GM12878 (cell line): ENCODE data around the gene CACNG4. TPM values are rescaled to one million over a fixed set of nuclear protein-coding genes. Genes with fewer than 3 reads are reported as not detected.

ENCODE experiments used
- ATAC-seq: fragments of 200-7000 bp; cut with Tn5 transposase; 3 replicates; pipeline ENCODE4 v1.9.1; 2020; ENCODE audit warnings: mild to moderate bottlenecking, moderate library complexity
- BruUV-seq: library from RNA; stranded (reverse); fragments of 400-500 nt; replicated peaks from 2 replicates; lab custom pipeline; 2021; lab: Mats Ljungman, UMichigan
- CTCF ChIA-PET: fragments of 300-600 bp; sonication (Branson Sonifier 250); formaldehyde crosslinking; extraction: SDS; loops from one replicate; lab custom pipeline; 2021; ENCODE audit warnings: inconsistent platforms; lab: Yijun Ruan, JAX
- POLR2A ChIA-PET: fragments of 350-600 bp; formaldehyde crosslinking; extraction: SDS; loops from one replicate; lab custom pipeline; 2021; ENCODE audit warnings: inconsistent platforms; lab: Charles Lee
- RAD21 ChIA-PET: fragments of 300-600 bp; sonication (Branson Sonifier 250); formaldehyde crosslinking; loops from one replicate; lab custom pipeline; 2023; ENCODE audit warnings: antibody characterized with exemption; ENCODE audit not compliant: unreplicated experiment; lab: Charles Lee
- SMC1A ChIA-PET: fragments of 300-600 bp; sonication (Branson Sonifier 250); formaldehyde crosslinking; loops from one replicate; lab custom pipeline; 2023; ENCODE audit not compliant: unreplicated experiment, uncharacterized antibody; lab: Charles Lee
- DNase-seq: peaks from one replicate; pipeline ENCODE4 v3.0.0-alpha.2; 2011; ENCODE audit warnings: low read depth, low spot score
- FAIRE-seq: peaks from 3 replicates; lab custom pipeline; 2011; peaks lifted over from hg19 to GRCh38; lab: Jason Lieb, UNC
- H2AFZ ChIP-seq: 2 replicates; pipeline ENCODE4 v1.6.0; 2011; ENCODE audit warnings: low read depth, low read length, control low read depth; ENCODE audit not compliant: control insufficient read depth
- H3K27ac ChIP-seq: 2 replicates; pipeline ENCODE4 v1.5.1; 2011; ENCODE audit warnings: control low read depth; ENCODE audit not compliant: control insufficient read depth, insufficient read depth
- H3K27me3 ChIP-seq, 2 experiments: replicated peaks in 1 of 2; 2 replicates each; pipeline versions ENCODE4 v1.6.0 to v1.6.1; 2011; ENCODE audit warnings: low read length in 1 of 2; ENCODE audit not compliant: control insufficient read depth in 2 of 2, insufficient read depth in 2 of 2
- H3K36me3 ChIP-seq, 2 experiments: 2 replicates each; pipeline ENCODE4 v1.5.1; 2011; ENCODE audit warnings: low read length in 1 of 2; ENCODE audit not compliant: control insufficient read depth in 2 of 2, insufficient read depth in 2 of 2
- H3K4me1 ChIP-seq: 2 replicates; pipeline ENCODE4 v1.6.1; 2011; ENCODE audit warnings: mild to moderate bottlenecking, low read length, moderate library complexity, mixed read lengths; ENCODE audit not compliant: control insufficient read depth, insufficient read depth
- H3K4me2 ChIP-seq: 2 replicates; pipeline ENCODE4 v1.6.0; 2011; ENCODE audit warnings: control low read depth; ENCODE audit not compliant: control insufficient read depth, insufficient read depth
- H3K4me3 ChIP-seq: fragments of 200-600 bp; sonication (generic); 2 replicates; pipeline ENCODE4 v1.5.1; 2016
- H3K79me2 ChIP-seq: 2 replicates; pipeline ENCODE4 v1.6.0; 2011; ENCODE audit warnings: low read length; ENCODE audit not compliant: control insufficient read depth, insufficient read depth
- H3K9ac ChIP-seq: 2 replicates; pipeline ENCODE4 v1.8.0; 2011; ENCODE audit warnings: low read length, control low read depth, mixed read lengths; ENCODE audit not compliant: control insufficient read depth, insufficient read depth
- H3K9me3 ChIP-seq: replicated peaks from 3 replicates; pipeline ENCODE4 v1.5.1; 2011; ENCODE audit warnings: mild to moderate bottlenecking, low read length; ENCODE audit not compliant: control insufficient read depth, insufficient read depth
- H4K20me1 ChIP-seq: 2 replicates; pipeline ENCODE4 v1.6.0; 2011; ENCODE audit not compliant: control insufficient read depth, insufficient read depth
- CHD4 ChIP-seq: fragments of 200-600 bp; sonication (generic); IDR thresholded peaks from 2 replicates; pipeline ENCODE4 v1.6.1; 2016; ENCODE audit warnings: mild to moderate bottlenecking
- HSF1 ChIP-seq: fragments of 150-350 bp; IDR thresholded peaks from 2 replicates; pipeline ENCODE4 v1.6.1; 2014; ENCODE audit warnings: mild to moderate bottlenecking, low read depth, low read length
- NFIC ChIP-seq: IDR thresholded peaks from 2 replicates; pipeline ENCODE4 v1.6.1; 2012; ENCODE audit warnings: low read depth, mild to moderate bottlenecking, inconsistent platforms, low read length, moderate library complexity
- RUNX3 ChIP-seq: IDR thresholded peaks from 2 replicates; pipeline ENCODE4 v1.6.1; 2012; ENCODE audit warnings: low read length, inconsistent platforms
- SMARCA5 ChIP-seq: fragments of 450-650 bp; IDR thresholded peaks from 2 replicates; pipeline ENCODE4 v1.6.1; 2017; ENCODE audit warnings: mild to moderate bottlenecking
- SMC3 ChIP-seq: IDR thresholded peaks from 2 replicates; pipeline ENCODE4 v1.6.1; 2011; ENCODE audit warnings: low read length, improper control_type of control experiment, borderline replicate concordance
- TBL1XR1 ChIP-seq: IDR thresholded peaks from 2 replicates; pipeline ENCODE4 v1.6.1; 2012; ENCODE audit warnings: low read depth, low read length, improper control_type of control experiment
- USF2 ChIP-seq: IDR thresholded peaks from 2 replicates; pipeline ENCODE4 v1.6.1; 2011; ENCODE audit warnings: low read depth, low read length, improper control_type of control experiment, borderline replicate concordance
- ZNF217 ChIP-seq: fragments of 450-650 bp; IDR thresholded peaks from 2 replicates; pipeline ENCODE4 v1.6.1; 2017; ENCODE audit warnings: antibody characterized with exemption, mild to moderate bottlenecking
- ZNF274 ChIP-seq: IDR thresholded peaks from one replicate; pipeline ENCODE4 v1.8.0; 2011; ENCODE audit not compliant: insufficient read length, insufficient read depth
- ZSCAN29 ChIP-seq: fragments of 450-650 bp; IDR thresholded peaks from 2 replicates; pipeline ENCODE4 v1.6.1; 2017; ENCODE audit warnings: mild to moderate bottlenecking, moderate library complexity
- WGBS: methylation state at CpG from one replicate; pipeline ENCODE4 v1.1.6; 2016; ENCODE audit warnings: low lambda C conversion rate; ENCODE audit not compliant: insufficient replicate concordance, insufficient coverage; ENCODE audit errors: missing lambda C conversion rate; 5-methylcytosine and 5-hydroxymethylcytosine counted together
- in situ Hi-C: fragments of 300-500 bp; cut with MboI; formaldehyde crosslinking; loops from 9 replicates; pipeline ENCODE4 v1.14.3; 2018; ENCODE audit warnings: mixed read lengths
- intact Hi-C: fragments of 100-400 bp; cut with micrococcal nuclease; formaldehyde crosslinking; loops from one replicate; pipeline ENCODE4 v1.14.2; 2022; ENCODE audit not compliant: unreplicated experiment
- polyA plus RNA-seq, 11 experiments: library from polyadenylated mRNA; depleted of rRNA in 4 of 11; unstranded in 6 of 11; stranded (reverse) in 5 of 11; fragments of >200 nt; fragmentation: Nextera tagmentation in 4 of 11; fragmentation: Illumina TruSeq in 1 of 11; extraction: Ambion mirVana in 4 of 11; extraction: Trizol in 1 of 11; gene quantifications; 1 replicate in 1 of 11; 2 replicates in 10 of 11; pipeline versions ENCODE4 v1.2.1 to v1.2.3, GENCODE V29; 2011 to 2016; ENCODE audit warnings: inconsistent platforms in 2 of 11, missing spikeins in 2 of 11, low read depth in 1 of 11
- total RNA-seq, 4 experiments: library from RNA; depleted of rRNA in 3 of 4; stranded (reverse); fragments of >200 nt in 3 of 4; fragmentation: Illumina TruSeq in 1 of 4; extraction: Trizol in 1 of 4; gene quantifications; 2 replicates each; pipeline versions ENCODE4 v1.2.1 to v1.2.3, GENCODE V29; 2013 to 2021
- TF ChIP-seq, protein P1 (sequence below): IDR thresholded peaks from 2 replicates; pipeline ENCODE4 v1.6.1; 2012; ENCODE audit warnings: mild to moderate bottlenecking, low read depth, low read length

Gene CACNG4
- total and polyA plus RNA-seq, 10 of the 15 experiments (the other 5 are each of a cell fraction or from before 2014, with no cell fraction given) = 0.08 TPM; not detected in 8

DNA sequence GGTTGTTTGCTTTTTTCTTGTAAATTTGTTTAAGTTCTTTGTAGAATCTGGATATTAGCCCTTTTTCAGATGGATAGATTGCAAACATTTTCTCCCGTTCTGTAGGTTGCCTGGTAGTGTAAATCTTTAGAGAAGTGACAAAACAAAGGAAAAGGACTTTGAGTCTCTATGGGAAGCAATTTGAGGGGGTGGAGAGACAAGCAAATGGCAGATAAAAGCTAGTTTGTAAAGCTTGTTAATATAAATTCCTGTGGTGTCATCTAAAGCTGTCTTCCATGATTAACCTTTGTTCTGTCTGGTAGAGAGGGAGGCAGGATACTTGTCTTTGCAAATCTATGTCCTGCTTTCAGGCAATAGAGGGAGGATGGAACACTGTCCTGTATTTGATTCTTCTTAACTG lies 40.6 kb upstream of the CACNG4 start (continued):
- TF ChIP-seq CHD4 (no peak), ZNF217 (no peak)

DNA sequence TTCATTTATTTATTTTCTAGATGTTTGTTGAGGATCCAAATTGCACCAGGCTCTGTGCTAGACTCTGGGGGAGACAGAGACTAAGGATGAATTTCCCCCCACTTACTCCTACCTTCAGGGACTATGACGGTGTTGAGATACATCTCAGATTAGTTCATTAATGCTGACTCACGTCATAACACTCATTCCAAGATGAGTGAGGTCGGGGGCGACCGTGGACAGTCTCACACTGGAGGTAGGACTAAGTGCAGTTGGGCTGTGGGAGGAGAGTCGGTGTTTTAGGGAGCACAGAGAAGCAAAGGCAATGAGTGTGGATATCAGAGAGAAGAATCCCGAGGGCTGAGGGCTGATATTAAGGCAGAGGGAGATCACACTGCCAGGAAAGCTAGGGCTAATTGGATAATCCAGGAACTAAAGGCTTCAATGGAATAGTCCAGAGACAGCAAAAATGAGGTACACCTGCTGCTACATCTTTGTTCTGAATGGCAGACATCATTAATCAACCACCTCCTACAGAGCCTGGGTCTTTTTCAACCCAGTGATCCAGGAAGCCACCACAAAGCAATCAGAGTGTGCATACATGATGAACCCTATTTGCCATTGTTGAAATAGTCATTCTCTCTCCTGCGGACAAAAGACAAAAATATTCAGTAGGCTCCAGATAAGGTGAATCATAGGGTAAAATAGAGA lies 38.6 kb upstream of the CACNG4 start:
- Histone ChIP-seq H4K20me1 (no peaks in the 10 kb centered on the region), H3K9ac (no peak overlapping the region), H3K36me3 (no peaks in the 10 kb centered on the region), H3K27me3 (no peaks in the 10 kb centered on the region; a peak in 1 of 4 replicates), H3K4me1 (no peaks in the 10 kb centered on the region), H3K27ac (no peak overlapping the region), H3K4me3 (no peak overlapping the region), H2AFZ (no peak overlapping the region), H3K79me2 (no peaks in the 10 kb centered on the region), H3K4me2 (no peak overlapping the region), H3K9me3 (no peaks in the 10 kb centered on the region)
- intact Hi-C loops (no loop called here), in situ Hi-C loops (no loop called here)
- SMC1A ChIA-PET = no interaction called here
- POLR2A ChIA-PET = no interaction called here
- no peak for ATAC-seq
- RAD21 ChIA-PET = no interaction called here
- BruUV-seq = no TSS peak
- 1% methylated on average over 8 of the region's 8 CpGs for WGBS
- no peak for DNase-seq
- no peak for TF ChIP-seq SMC3
- TF ChIP-seq ZSCAN29 = no peak
- TF ChIP-seq SMARCA5 = no peak
- no peak for TF ChIP-seq TBL1XR1
- no peak for TF ChIP-seq HSF1
- TF ChIP-seq RUNX3 = no peak
- TF ChIP-seq USF2 = no peak
- TF ChIP-seq, protein P1, sequence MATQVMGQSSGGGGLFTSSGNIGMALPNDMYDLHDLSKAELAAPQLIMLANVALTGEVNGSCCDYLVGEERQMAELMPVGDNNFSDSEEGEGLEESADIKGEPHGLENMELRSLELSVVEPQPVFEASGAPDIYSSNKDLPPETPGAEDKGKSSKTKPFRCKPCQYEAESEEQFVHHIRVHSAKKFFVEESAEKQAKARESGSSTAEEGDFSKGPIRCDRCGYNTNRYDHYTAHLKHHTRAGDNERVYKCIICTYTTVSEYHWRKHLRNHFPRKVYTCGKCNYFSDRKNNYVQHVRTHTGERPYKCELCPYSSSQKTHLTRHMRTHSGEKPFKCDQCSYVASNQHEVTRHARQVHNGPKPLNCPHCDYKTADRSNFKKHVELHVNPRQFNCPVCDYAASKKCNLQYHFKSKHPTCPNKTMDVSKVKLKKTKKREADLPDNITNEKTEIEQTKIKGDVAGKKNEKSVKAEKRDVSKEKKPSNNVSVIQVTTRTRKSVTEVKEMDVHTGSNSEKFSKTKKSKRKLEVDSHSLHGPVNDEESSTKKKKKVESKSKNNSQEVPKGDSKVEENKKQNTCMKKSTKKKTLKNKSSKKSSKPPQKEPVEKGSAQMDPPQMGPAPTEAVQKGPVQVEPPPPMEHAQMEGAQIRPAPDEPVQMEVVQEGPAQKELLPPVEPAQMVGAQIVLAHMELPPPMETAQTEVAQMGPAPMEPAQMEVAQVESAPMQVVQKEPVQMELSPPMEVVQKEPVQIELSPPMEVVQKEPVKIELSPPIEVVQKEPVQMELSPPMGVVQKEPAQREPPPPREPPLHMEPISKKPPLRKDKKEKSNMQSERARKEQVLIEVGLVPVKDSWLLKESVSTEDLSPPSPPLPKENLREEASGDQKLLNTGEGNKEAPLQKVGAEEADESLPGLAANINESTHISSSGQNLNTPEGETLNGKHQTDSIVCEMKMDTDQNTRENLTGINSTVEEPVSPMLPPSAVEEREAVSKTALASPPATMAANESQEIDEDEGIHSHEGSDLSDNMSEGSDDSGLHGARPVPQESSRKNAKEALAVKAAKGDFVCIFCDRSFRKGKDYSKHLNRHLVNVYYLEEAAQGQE = no peak
- no peak for TF ChIP-seq ZNF274
- no peak for TF ChIP-seq NFIC
- CTCF ChIA-PET = no interaction called here
- FAIRE-seq = no peak
